Stomach (tissue), 9 donors: ENCODE measurements around the gene SLC16A5. TPM values are rescaled to one million over a fixed set of nuclear protein-coding genes. Genes with fewer than 3 reads are reported as not detected.

Experiments used
- DNase-seq, 2 donors: peaks; one replicate each; pipeline versions ENCODE4 v3.0.0 to v3.0.0-alpha.2; 2013 to 2019
- H3K27ac ChIP-seq, 5 donors: fragments of 200-600 bp in 4 of 5; sonication (generic) in 4 of 5; one replicate each; pipeline ENCODE4 v1.5.1; 2013 to 2019; ENCODE audit warnings: mild to moderate bottlenecking in 1 of 5, moderate library complexity in 1 of 5
- H3K27me3 ChIP-seq, 3 donors: fragments of 200-600 bp; sonication (generic); one replicate each; pipeline ENCODE4 v1.5.1; 2017 to 2019; ENCODE audit warnings: mixed run types in 1 of 3
- H3K36me3 ChIP-seq, 4 donors: fragments of 200-600 bp; sonication (generic); 1 replicate in 3 of 4; 2 replicates in 1 of 4; pipeline ENCODE4 v1.5.1; 2016 to 2019
- H3K4me1 ChIP-seq, 4 donors: fragments of 200-600 bp; sonication (generic); one replicate each; pipeline ENCODE4 v1.5.1; 2016 to 2019
- H3K4me3 ChIP-seq, 4 donors: fragments of 200-600 bp; sonication (generic) in 3 of 4; one replicate each; pipeline ENCODE4 v1.5.1; 2016 to 2019; ENCODE audit warnings: mild to moderate bottlenecking in 1 of 4
- H3K9me3 ChIP-seq, 4 donors: fragments of 200-600 bp; sonication (generic); one replicate each; pipeline ENCODE4 v1.5.1; 2016 to 2019
- CTCF ChIP-seq, 7 experiments: fragments of 450-650 bp in 4 of 7; fragments of 200-600 bp in 3 of 7; sonication (generic) in 3 of 7; IDR thresholded peaks; one replicate each; pipeline ENCODE4 v1.5.1; 2016 to 2019; ENCODE audit warnings: antibody characterized with exemption in 7 of 7, control low read depth in 2 of 7, mild to moderate bottlenecking in 1 of 7
- EP300 ChIP-seq: sonication (generic); formaldehyde crosslinking; IDR thresholded peaks from one replicate; pipeline ENCODE4 v1.6.1; 2017; ENCODE audit warnings: antibody characterized with exemption
- POLR2A ChIP-seq, 4 donors: fragments of 450-650 bp; IDR thresholded peaks; one replicate each; pipeline ENCODE4 v1.6.1; 2016; ENCODE audit warnings: antibody characterized with exemption in 4 of 4, control low read depth in 2 of 4, mild to moderate bottlenecking in 1 of 4, moderate library complexity in 1 of 4
- POLR2AphosphoS5 ChIP-seq, 3 donors: sonication (generic); formaldehyde crosslinking; IDR thresholded peaks; one replicate each; pipeline ENCODE4 v1.6.1; 2016; ENCODE audit warnings: antibody characterized with exemption in 3 of 3
- WGBS, 5 donors: extraction: QIAGEN DNeasy Blood & Tissue Kit in 3 of 5; methylation state at CpG; one replicate each; pipeline versions ENCODE4 v1.1.5 to v1.1.7; 2013 to 2018; 5-methylcytosine and 5-hydroxymethylcytosine counted together
- intact Hi-C: fragments of 100-400 bp; cut with DNase I; formaldehyde crosslinking; loops from one replicate; pipeline ENCODE4 v1.15.1; 2023; ENCODE audit warnings: low total_unique reads
- polyA plus RNA-seq, 3 donors: library from polyadenylated mRNA; stranded (reverse); fragments of 200-250 nt; gene quantifications; one replicate each; pipeline ENCODE4 v1.2.3, GENCODE V29; 2013
- total RNA-seq, 5 donors: library from RNA; depleted of rRNA; stranded (reverse); fragments of >200 nt; gene quantifications; one replicate each; pipeline versions ENCODE4 v1.1.0 to v1.2.3, GENCODE V29; 2014 to 2016
- donor health status: healthy with polysubstance abuse.
- donor health status: Bipolar disorder and iron deficiency.
- donor health status: healthy.

SLC16A5 gene
- total and polyA plus RNA-seq, 8 donors: 6.8 to 132 (median 36.5) TPM

DNA sequence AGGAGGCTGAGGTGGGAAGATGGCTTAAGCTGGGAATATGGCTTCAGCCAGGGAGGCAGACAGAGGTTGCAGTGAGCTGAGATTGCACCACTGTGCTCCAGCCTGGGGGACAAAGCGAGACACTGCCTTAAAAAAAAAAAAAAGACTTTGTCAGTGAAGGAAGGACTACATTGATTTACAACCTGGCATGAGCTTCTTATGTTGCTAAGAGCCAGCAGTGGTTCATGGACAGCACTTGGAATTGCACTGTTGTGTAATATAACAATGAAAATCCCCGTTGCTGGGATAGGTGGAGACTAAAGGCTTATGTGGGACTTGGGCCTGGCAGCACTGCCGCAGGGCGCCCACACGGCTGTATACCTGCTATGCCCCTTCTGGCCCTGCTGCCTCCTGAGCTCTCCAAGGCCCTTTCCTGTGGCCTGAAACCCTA, 14.1 kb upstream of the SLC16A5 start:
- no peaks in the 10 kb centered on the region for H3K27me3 ChIP-seq
- peaks cover 18 to 21% (median 20%) of the 10 kb centered on the region in 4 donors for H3K4me1 ChIP-seq
- no peak overlapping the region for H3K4me3 ChIP-seq
- no peak overlapping the region for H3K27ac ChIP-seq
- DNase-seq: no peak
- H3K9me3 ChIP-seq: no peaks in the 10 kb centered on the region
- TF ChIP-seq EP300: no peak
- no peak for TF ChIP-seq POLR2AphosphoS5 (IDR thresholded peaks at IDR 0.05)
- no peak for TF ChIP-seq CTCF (IDR thresholded peaks at IDR 0.05)
- no peak for TF ChIP-seq POLR2A (IDR thresholded peaks at IDR 0.05)
- intact Hi-C loops: no loop called here
- WGBS, 5 donors: 70 to 84% (median 77%) methylated on average over 5 of the region's 5 CpGs
- H3K36me3 ChIP-seq: no peaks in the 10 kb centered on the region

DNA sequence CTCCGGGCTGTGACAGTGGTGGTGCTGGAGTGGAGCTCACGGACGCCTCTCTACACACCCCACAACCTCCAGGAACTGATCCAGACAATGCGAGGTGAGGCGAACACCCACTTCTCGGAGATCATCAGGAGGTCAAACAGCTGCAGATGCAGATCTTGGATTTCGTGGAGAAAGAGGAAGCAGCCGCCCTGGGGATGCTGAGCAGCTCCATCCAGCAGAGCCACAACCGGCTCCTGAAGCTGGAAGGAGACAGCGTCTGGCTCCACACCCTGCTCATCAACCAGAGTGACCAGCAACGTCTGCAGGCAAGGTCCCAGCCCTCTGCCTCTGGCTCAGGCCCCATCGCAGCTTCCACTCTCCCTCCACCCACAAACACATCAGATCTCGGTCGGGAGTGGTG, 13.2 kb upstream of the SLC16A5 start:
- intact Hi-C loops: no loop called here
- Histone ChIP-seq H3K36me3 (no peaks in the 10 kb centered on the region), H3K9me3 (no peaks in the 10 kb centered on the region), H3K27me3 (no peaks in the 10 kb centered on the region), H3K4me1 (peaks cover 25 to 30% (median 27%) of the 10 kb centered on the region in 4 donors), H3K27ac (no peak overlapping the region), H3K4me3 (no peak overlapping the region)
- WGBS, 5 donors: 71 to 92% (median 87%) methylated on average over 12 to 14 of the region's 14 CpGs
- TF ChIP-seq POLR2A (IDR thresholded peaks at IDR 0.05): no peak
- no peak for TF ChIP-seq POLR2AphosphoS5 (IDR thresholded peaks at IDR 0.05)
- no peak for TF ChIP-seq CTCF (IDR thresholded peaks at IDR 0.05)
- no peak for TF ChIP-seq EP300
- DNase-seq: no peak

GRCh38 chr17:75075597-75076336, 12.0 kb upstream of the SLC16A5 start:
- Histone ChIP-seq H3K27me3 (no peaks in the 10 kb centered on the region), H3K4me1 (peaks cover 25 to 37% (median 29%) of the 10 kb centered on the region in 4 donors), H3K36me3 (no peaks in the 10 kb centered on the region), H3K9me3 (no peaks in the 10 kb centered on the region), H3K4me3 (no peak overlapping the region), H3K27ac (peak overlapping the region in 1 of 5 donors; percentile 87)
- 49 to 75% (median 68%) methylated on average over 4 of the region's 4 CpGs for WGBS, 5 donors
- TF ChIP-seq EP300 (no peak), CTCF (IDR thresholded peaks at IDR 0.05) (no peak), POLR2AphosphoS5 (IDR thresholded peaks at IDR 0.05) (no peak), POLR2A (IDR thresholded peaks at IDR 0.05) (no peak)
- no peak for DNase-seq
- intact Hi-C loops: no loop called here

DNA sequence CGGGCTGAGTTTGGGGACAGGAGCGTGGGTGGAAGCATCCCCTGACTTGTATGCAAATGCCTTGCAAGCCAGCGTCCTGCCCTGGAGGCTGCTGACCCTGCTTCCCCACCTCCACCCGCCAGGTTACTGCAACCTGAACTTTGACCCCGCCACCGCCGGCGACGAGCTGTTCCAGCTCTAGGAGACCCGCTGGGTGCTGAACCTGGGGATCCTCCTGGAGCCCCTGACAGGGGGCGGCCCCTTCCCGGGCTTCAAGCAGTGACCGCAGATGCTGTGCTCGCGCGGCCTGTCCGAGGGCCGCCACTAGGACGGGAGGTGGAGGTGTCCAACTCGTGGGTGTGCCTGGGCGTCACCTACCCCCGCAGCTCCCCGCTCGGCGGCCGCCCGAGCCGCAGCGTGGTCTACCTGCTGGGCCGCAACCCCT, 10.7 kb upstream of the SLC16A5 start:
- no peaks in the 10 kb centered on the region for H3K9me3 ChIP-seq
- peak overlapping the region; percentile 77 to 87 (median 82) for H3K27ac ChIP-seq
- intact Hi-C loops: no loop called here
- TF ChIP-seq CTCF (IDR thresholded peaks at IDR 0.05): no peak
- TF ChIP-seq POLR2AphosphoS5 (IDR thresholded peaks at IDR 0.05): no peak
- no peak for TF ChIP-seq POLR2A (IDR thresholded peaks at IDR 0.05)
- TF ChIP-seq EP300: no peak
- H3K36me3 ChIP-seq: no peaks in the 10 kb centered on the region
- peak overlapping the region; percentile 37 to 49 (median 45) for H3K4me3 ChIP-seq
- 15 to 93% (median 18%) methylated on average over 2 to 30 of the region's 30 CpGs; no CpG with 5 or more reads in 1 of the 5 donors for WGBS, 5 donors
- no peaks in the 10 kb centered on the region for H3K27me3 ChIP-seq
- no peak for DNase-seq
- peaks cover 25 to 37% (median 29%) of the 10 kb centered on the region in 4 donors for H3K4me1 ChIP-seq
